ENCODE data around the gene TTN. TPM values are rescaled to one million over a fixed set of nuclear protein-coding genes. Genes with fewer than 3 reads are reported as not detected.

TTN gene
- total RNA-seq, 1 experiment from 2014 or later: not detected

DNA sequence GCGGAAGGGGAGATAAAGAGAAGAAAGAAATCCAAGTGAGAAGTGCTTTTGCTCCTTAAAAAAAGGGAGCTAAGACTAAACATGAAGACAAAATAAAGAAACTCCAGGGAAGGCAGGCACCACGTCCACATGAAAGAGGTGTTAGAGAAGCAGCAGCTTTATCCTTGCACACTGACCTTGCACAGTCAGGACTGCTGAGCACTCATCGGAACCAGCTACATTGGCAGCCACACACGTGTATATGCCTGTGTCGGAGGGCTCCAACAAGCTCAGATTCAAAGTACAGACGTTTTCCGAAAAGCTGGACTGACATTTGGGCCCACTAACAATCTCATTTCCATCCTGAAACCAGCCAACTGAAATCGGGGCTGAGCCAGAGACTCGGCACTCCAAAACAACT is 88.2 kb downstream of the TTN start:
- Histone ChIP-seq H3F3A (ENCODE audit: insufficient read depth, low read depth) (no peaks in the 10 kb centered on the region), H3K9me2 (ENCODE audit: insufficient read depth) (no peaks in the 10 kb centered on the region), H3K27me3 (ENCODE audit: insufficient read depth, low read depth) (peaks cover 92% of the 10 kb centered on the region), H3K4me3 (no peak overlapping the region), H2AFZ (no peak overlapping the region), H3K9me3 (ENCODE audit: insufficient read depth, low read depth) (peaks cover 4% of the 10 kb centered on the region; the same call in 1 of the 2 replicates), H4K20me1 (ENCODE audit: insufficient read depth) (no peaks in the 10 kb centered on the region), H3K4me1 (replicated peaks; ENCODE audit: insufficient read depth) (no peaks in the 10 kb centered on the region), H3K4me2 (no peak overlapping the region), H3K27ac (no peak overlapping the region), H3K36me3 (ENCODE audit: low read depth) (no peaks in the 10 kb centered on the region), H3K79me2 (ENCODE audit: low read depth) (no peaks in the 10 kb centered on the region)
- CTCF ChIA-PET: interaction anchor here (0.5 to 0.6 kb wide), 3 partner anchors 16 to 442 kb away, joined by 3 to 5 read pairs (median 3); no protein-coding TSS in a partner anchor
- no peak for TF ChIP-seq EZH2 (IDR thresholded peaks at IDR 0.05; ENCODE audit: low read depth)
- BruUV-seq (replicated peaks): no TSS peak
- POLR2A ChIA-PET (ENCODE audit: unreplicated experiment): no interaction called here
- no peak for DNase-seq
- intact Hi-C loops (cut with micrococcal nuclease; ENCODE audit: unreplicated experiment): no loop called here

DNA sequence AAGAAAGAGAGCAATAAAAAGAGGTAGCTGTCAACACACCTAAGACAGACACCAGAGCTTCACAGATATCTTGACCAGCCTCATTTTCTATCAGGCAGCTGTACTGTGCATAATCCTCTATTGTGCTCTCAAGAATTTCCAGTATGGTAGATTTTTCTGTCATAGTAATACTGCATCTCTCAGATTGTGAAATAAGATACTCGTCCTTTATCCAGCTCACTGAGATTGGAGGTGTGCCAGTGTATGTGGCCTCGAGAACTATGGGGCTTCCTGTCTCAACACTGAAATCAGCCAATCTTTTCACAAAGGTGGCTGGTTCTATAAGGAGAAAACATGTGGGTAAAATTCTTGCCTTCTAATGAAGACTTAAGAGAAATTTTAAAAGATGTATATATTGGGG is 88.9 kb downstream of the TTN start:
- Histone ChIP-seq H3K27ac (no peak overlapping the region), H3K4me2 (no peak overlapping the region), H3K4me3 (no peak overlapping the region), H4K20me1 (ENCODE audit: insufficient read depth) (no peaks in the 10 kb centered on the region), H3K79me2 (ENCODE audit: low read depth) (no peaks in the 10 kb centered on the region), H2AFZ (no peak overlapping the region), H3F3A (ENCODE audit: insufficient read depth, low read depth) (no peaks in the 10 kb centered on the region), H3K4me1 (replicated peaks; ENCODE audit: insufficient read depth) (no peaks in the 10 kb centered on the region), H3K9me2 (ENCODE audit: insufficient read depth) (no peaks in the 10 kb centered on the region), H3K27me3 (ENCODE audit: insufficient read depth, low read depth) (peaks cover 95% of the 10 kb centered on the region), H3K9me3 (ENCODE audit: insufficient read depth, low read depth) (peaks cover 4% of the 10 kb centered on the region; the same call in 1 of the 2 replicates), H3K36me3 (ENCODE audit: low read depth) (no peaks in the 10 kb centered on the region)
- TF ChIP-seq, protein P1, sequence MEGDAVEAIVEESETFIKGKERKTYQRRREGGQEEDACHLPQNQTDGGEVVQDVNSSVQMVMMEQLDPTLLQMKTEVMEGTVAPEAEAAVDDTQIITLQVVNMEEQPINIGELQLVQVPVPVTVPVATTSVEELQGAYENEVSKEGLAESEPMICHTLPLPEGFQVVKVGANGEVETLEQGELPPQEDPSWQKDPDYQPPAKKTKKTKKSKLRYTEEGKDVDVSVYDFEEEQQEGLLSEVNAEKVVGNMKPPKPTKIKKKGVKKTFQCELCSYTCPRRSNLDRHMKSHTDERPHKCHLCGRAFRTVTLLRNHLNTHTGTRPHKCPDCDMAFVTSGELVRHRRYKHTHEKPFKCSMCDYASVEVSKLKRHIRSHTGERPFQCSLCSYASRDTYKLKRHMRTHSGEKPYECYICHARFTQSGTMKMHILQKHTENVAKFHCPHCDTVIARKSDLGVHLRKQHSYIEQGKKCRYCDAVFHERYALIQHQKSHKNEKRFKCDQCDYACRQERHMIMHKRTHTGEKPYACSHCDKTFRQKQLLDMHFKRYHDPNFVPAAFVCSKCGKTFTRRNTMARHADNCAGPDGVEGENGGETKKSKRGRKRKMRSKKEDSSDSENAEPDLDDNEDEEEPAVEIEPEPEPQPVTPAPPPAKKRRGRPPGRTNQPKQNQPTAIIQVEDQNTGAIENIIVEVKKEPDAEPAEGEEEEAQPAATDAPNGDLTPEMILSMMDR (conservative IDR thresholded peaks at IDR 0.05): no peak
- no peak for TF ChIP-seq EZH2 (IDR thresholded peaks at IDR 0.05; ENCODE audit: low read depth)
- intact Hi-C loops (cut with micrococcal nuclease; ENCODE audit: unreplicated experiment): no loop called here
- ChIA-PET CTCF (no interaction called here), POLR2A (ENCODE audit: unreplicated experiment) (no interaction called here)
- no peak for DNase-seq
- BruUV-seq (replicated peaks): no TSS peak

DNA sequence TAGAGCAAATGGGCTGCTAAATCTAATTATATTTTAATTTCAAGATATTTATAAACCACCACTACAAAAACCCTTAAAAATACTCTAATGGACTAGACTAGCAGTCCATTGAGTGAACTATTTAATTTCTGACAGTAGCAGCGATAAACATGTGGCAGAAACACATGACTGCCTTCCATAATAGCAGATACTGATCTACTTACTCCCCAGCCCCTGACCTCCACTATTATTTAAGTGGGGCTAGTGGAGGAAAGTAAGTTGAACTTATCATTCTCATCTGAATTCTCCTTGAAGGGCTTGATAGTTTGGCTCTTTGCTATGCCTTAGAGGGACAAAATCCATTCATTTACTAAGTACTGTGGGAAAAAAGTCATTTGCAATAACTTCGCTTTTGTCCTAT is 90.8 kb downstream of the TTN start:
- H3K27me3 ChIP-seq (ENCODE audit: insufficient read depth, low read depth): peaks cover 85% of the 10 kb centered on the region

More for the DNA sequence above, 90.8 kb downstream of the TTN start:
- Histone ChIP-seq H3K9me3 (ENCODE audit: insufficient read depth, low read depth) (peaks cover 4% of the 10 kb centered on the region; the same call in 1 of the 2 replicates), H3K36me3 (ENCODE audit: low read depth) (no peaks in the 10 kb centered on the region), H3K4me2 (no peak overlapping the region), H4K20me1 (ENCODE audit: insufficient read depth) (no peaks in the 10 kb centered on the region), H3K79me2 (ENCODE audit: low read depth) (no peaks in the 10 kb centered on the region), H2AFZ (no peak overlapping the region), H3K9me2 (ENCODE audit: insufficient read depth) (no peaks in the 10 kb centered on the region), H3K4me3 (no peak overlapping the region), H3K4me1 (replicated peaks; ENCODE audit: insufficient read depth) (no peaks in the 10 kb centered on the region), H3K27ac (no peak overlapping the region), H3F3A (ENCODE audit: insufficient read depth, low read depth) (no peaks in the 10 kb centered on the region)
- intact Hi-C loops (cut with micrococcal nuclease; ENCODE audit: unreplicated experiment): no loop called here
- no peak for DNase-seq
- BruUV-seq (replicated peaks): no TSS peak
- TF ChIP-seq EZH2 (IDR thresholded peaks at IDR 0.05; ENCODE audit: low read depth): no peak
- TF ChIP-seq, protein P1 (conservative IDR thresholded peaks at IDR 0.05): no peak
- ChIA-PET POLR2A (ENCODE audit: unreplicated experiment) (no interaction called here), CTCF (no interaction called here)

All from PC-9 (cell line).